Adrenal gland (tissue), 5 donors: ENCODE measurements around the gene SOX1.

Experiments used
- POLR2A ChIP-seq, 2 donors: fragments of 450-650 bp; IDR thresholded peaks; one replicate each; pipeline ENCODE4 v1.6.1; 2017; ENCODE audit warnings: antibody characterized with exemption in 2 of 2, mild to moderate bottlenecking in 2 of 2, moderate library complexity in 1 of 2
- TF ChIP-seq, protein P1 (sequence below), 6 experiments: fragments of 450-650 bp in 4 of 6; fragments of 200-600 bp in 2 of 6; sonication (generic) in 1 of 6; IDR thresholded peaks; 1 replicate in 5 of 6; 2 replicates in 1 of 6; pipeline versions ENCODE4 v1.5.1 to v1.8.0; 2016 to 2021; ENCODE audit warnings: antibody characterized with exemption in 6 of 6, mild to moderate bottlenecking in 2 of 6, moderate library complexity in 1 of 6
- donor health status: DM: no; HTN: no; CAD: no.

DNA sequence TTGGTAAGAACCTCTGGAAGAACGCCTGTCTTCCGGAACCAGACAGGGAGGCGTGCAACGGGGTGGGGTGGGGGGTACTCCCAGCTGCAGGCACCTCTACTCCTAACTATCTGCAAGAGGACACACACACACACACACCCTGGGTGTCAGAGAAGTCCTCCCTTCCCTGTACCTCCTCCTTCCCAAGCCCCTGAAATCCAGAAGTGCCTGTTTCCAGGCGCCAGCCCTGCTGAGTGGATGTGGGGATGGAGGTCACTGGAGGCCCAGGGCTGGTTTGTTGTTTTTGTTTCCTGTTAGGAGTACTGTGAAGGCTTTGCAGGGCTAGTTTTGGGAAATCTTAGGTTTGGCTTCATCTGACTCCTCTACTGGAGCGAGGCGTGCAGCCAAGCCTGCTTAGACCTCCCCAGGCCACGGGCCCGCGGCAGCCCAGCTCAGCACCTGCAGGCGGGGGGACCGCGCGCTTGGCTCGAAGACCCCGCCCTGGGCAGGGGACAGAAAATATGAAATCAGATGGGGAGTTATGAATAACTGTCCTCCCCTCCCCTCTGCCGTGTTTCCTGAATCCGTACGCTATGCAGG, 36.4 kb downstream of the SOX1 start:
- TF ChIP-seq, protein P1, sequence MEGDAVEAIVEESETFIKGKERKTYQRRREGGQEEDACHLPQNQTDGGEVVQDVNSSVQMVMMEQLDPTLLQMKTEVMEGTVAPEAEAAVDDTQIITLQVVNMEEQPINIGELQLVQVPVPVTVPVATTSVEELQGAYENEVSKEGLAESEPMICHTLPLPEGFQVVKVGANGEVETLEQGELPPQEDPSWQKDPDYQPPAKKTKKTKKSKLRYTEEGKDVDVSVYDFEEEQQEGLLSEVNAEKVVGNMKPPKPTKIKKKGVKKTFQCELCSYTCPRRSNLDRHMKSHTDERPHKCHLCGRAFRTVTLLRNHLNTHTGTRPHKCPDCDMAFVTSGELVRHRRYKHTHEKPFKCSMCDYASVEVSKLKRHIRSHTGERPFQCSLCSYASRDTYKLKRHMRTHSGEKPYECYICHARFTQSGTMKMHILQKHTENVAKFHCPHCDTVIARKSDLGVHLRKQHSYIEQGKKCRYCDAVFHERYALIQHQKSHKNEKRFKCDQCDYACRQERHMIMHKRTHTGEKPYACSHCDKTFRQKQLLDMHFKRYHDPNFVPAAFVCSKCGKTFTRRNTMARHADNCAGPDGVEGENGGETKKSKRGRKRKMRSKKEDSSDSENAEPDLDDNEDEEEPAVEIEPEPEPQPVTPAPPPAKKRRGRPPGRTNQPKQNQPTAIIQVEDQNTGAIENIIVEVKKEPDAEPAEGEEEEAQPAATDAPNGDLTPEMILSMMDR (IDR thresholded peaks at IDR 0.05): no peak
- TF ChIP-seq POLR2A (IDR thresholded peaks at IDR 0.05): no peak
